ENCODE measurements around the gene ALG5.

The ALG5 gene

GRCh38 chr13:36915106-36915505 lies 84.0 kb downstream of the ALG5 start:
- DNase-seq, result no peak

DNA sequence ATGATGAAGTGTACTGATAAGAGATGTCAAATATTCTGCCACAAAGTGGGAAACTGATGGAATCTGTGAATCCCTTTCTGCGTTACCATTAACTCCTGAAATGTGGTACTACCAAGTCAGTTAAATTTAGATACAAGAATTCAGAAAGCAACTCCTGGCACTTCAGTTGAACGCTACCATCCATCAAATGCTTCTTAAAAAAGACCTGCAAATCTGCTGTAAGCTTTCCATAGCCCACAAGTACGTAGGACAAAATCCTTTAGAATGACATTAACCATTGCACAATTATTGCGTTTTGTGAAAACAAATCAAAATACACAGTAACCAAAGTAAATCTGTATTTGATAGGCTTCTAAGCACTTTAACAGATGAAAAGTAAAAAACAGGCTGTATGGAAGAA lies 84.5 kb downstream of the ALG5 start:
- no peak for DNase-seq

DNA sequence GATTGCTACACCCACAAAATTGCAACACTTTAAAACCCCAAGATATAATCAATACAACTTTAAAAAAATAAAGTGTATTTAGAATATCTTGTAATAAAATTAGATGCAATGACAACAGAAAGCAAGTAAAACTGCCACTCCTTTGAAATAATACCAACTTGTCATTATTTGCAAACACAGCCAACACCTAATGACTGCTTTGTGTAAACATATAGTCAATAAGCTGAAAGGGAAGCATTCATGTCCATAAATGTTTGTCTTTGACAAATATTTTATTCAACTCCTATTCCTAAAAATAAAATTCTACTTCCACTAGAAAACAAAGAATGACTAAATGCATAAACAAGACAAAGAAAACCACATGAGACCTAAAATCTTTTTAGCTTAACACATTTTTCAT lies 85.7 kb downstream of the ALG5 start:
- no peak for DNase-seq

GRCh38 chr13:36912973-36913372 lies 86.2 kb downstream of the ALG5 start:
- DNase-seq, result no peak

GRCh38 chr13:36912369-36912768 lies 86.8 kb downstream of the ALG5 start:
- no peak for DNase-seq

GRCh38 chr13:36910545-36910944 lies 88.6 kb downstream of the ALG5 start:
- DNase-seq, result no peak

GRCh38 chr13:36907821-36908220 lies 91.3 kb downstream of the ALG5 start:
- DNase-seq, result no peak

GRCh38 chr13:36907266-36907665 lies 91.9 kb downstream of the ALG5 start:
- DNase-seq, result no peak

GRCh38 chr13:36905944-36906343 lies 93.2 kb downstream of the ALG5 start:
- no peak for DNase-seq

DNA sequence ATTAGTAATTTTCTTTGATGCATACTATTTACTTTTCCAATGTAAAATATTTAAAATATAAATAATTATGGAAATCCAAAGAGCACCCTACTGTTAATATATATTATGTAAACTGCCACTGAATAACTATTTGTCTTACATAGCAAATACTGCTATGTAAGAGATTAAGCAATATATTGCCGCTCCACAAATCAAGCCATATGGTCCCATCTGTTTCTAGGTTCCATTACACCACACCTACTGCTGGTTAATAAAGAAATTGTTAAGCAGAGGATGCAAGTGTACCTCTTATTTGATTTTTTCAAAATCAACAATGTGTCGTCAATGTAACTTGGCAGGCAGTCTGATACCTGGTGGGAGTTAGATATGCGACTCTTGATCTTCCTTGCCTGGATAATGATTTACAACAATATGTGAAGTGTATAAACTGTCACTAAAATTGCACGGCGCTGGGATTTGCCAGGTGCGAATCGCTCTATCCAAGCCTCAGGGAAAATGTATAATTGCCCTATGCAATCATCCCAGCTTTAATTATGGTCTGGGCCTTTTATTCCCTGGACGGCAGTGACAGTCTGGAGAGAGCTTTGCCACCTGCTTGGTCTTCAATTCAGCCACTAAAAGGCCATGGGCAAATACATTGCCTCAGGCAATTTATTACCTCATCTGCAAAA lies 95.1 kb downstream of the ALG5 start:
- no peak for DNase-seq
